Panc1 (cell line): Measurements from ENCODE around the gene CREB1. TPM values are rescaled to one million over a fixed set of nuclear protein-coding genes. Genes with fewer than 3 reads are reported as not detected.

Experiments
- ATAC-seq: fragments of 200-7000 bp; cut with Tn5 transposase; 2 replicates; pipeline ENCODE4 v1.9.1; 2020; ENCODE audit warnings: mild to moderate bottlenecking, moderate library complexity
- BruUV-seq: library from RNA; stranded (reverse); fragments of 400-500 nt; replicated peaks from 2 replicates; lab custom pipeline; 2021; lab: Mats Ljungman, UMichigan
- CTCF ChIA-PET: fragments of 300-600 bp; sonication (Branson Sonifier 250); formaldehyde crosslinking; loops from one replicate; lab custom pipeline; 2022; ENCODE audit warnings: antibody characterized with exemption; lab: Charles Lee
- POLR2A ChIA-PET: fragments of 300-600 bp; sonication (Branson Sonifier 250); formaldehyde crosslinking; loops from one replicate; lab custom pipeline; 2022; ENCODE audit warnings: antibody characterized with exemption; lab: Charles Lee
- DNase-seq: peaks from one replicate; pipeline ENCODE4 v3.0.0-alpha.2; 2010; ENCODE audit warnings: low read depth, low spot score
- H3K27ac ChIP-seq: 2 replicates; pipeline ENCODE4 v1.5.1; 2011; ENCODE audit warnings: mild to moderate bottlenecking, low read length, inconsistent platforms
- H3K27me3 ChIP-seq: fragments of 200-500 bp; sonication (Bioruptor generic); 2 replicates; pipeline ENCODE4 v1.6.0; 2014; ENCODE audit warnings: low read length, inconsistent platforms; ENCODE audit not compliant: control insufficient read depth, insufficient read depth
- H3K36me3 ChIP-seq: fragments of 200-500 bp; sonication (Bioruptor generic); 2 replicates; pipeline ENCODE4 v1.5.1; 2014; ENCODE audit warnings: inconsistent platforms, mild to moderate bottlenecking, low read length, moderate library complexity; ENCODE audit not compliant: control insufficient read depth, insufficient read depth
- H3K4me1 ChIP-seq: 2 replicates; pipeline ENCODE4 v1.5.1; 2011; ENCODE audit warnings: inconsistent platforms, mild to moderate bottlenecking, low read length, moderate library complexity; ENCODE audit not compliant: control insufficient read depth, insufficient read depth
- H3K4me3 ChIP-seq, 2 experiments: 2 replicates each; pipeline ENCODE4 v1.5.1; 2011 to 2012; ENCODE audit warnings: low read depth in 2 of 2, low read length in 2 of 2, mild to moderate bottlenecking in 2 of 2, inconsistent platforms in 1 of 2, moderate library complexity in 1 of 2
- H3K9me3 ChIP-seq: fragments of 200-500 bp; sonication (Bioruptor generic); 2 replicates; pipeline ENCODE4 v1.5.1; 2014; ENCODE audit warnings: low read depth, mild to moderate bottlenecking, inconsistent platforms, low read length, moderate library complexity; ENCODE audit not compliant: control insufficient read depth, insufficient read depth
- POLR2AphosphoS5 ChIP-seq: IDR thresholded peaks from 2 replicates; pipeline ENCODE4 v1.6.1; 2012; ENCODE audit warnings: mild to moderate bottlenecking, low read depth, low read length, moderate library complexity
- SIN3A ChIP-seq: IDR thresholded peaks from 2 replicates; pipeline ENCODE4 v1.6.1; 2012; ENCODE audit warnings: low read depth, mild to moderate bottlenecking, low read length, moderate library complexity, borderline replicate concordance; ENCODE audit not compliant: insufficient read depth
- TCF7L2 ChIP-seq: IDR thresholded peaks from 2 replicates; pipeline ENCODE4 v1.6.1; 2011; ENCODE audit warnings: mild to moderate bottlenecking, low read depth, low read length, inconsistent platforms
- in situ Hi-C: cut with HindIII; loops from 2 replicates; pipeline ENCODE4 v1.10.0; 2016; ENCODE audit warnings: low sequenced_read_pairs, low pct_unique_long_range_greater_than_20kb
- intact Hi-C: fragments of 100-400 bp; cut with micrococcal nuclease; formaldehyde crosslinking; loops from one replicate; pipeline ENCODE4 v1.10.0; 2022; ENCODE audit not compliant: unreplicated experiment
- total RNA-seq: library from RNA; stranded (reverse); gene quantifications from one replicate; pipeline ENCODE4 v1.2.1, GENCODE V29; 2021; ENCODE audit not compliant: unreplicated experiment
- TF ChIP-seq, protein P1 (sequence below), 2 experiments: IDR thresholded peaks; 2 replicates each; pipeline ENCODE4 v1.6.1; 2011 to 2012; ENCODE audit warnings: low read depth in 2 of 2, control low read depth in 1 of 2, low read length in 1 of 2, mild to moderate bottlenecking in 1 of 2, moderate library complexity in 1 of 2; ENCODE audit not compliant: insufficient read depth in 1 of 2
- TF ChIP-seq, protein P2 (sequence below): fragments of 450-650 bp; IDR thresholded peaks from 2 replicates; pipeline ENCODE4 v1.5.1; 2017; ENCODE audit warnings: mild to moderate bottlenecking

The CREB1 gene
- total RNA-seq, 1 experiment from 2014 or later: 31.1 TPM

DNA sequence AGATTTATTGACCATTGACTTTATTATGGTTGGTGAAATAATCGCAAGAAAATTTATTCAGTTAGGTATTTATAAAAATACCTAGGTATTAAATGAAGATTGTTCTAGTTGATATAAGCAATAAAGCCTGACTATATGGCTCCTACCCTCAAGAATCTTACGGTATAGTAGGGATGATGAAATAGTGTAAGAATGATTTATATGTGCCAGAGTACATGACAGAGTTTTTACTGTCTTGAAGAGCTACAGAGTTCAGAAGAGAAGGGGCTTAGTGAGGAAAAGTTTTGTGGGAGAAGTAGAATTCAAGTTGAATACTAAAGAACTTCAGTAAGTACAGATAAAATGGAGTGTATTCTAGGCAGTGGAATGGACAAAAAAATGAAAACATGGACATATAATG is 9.7 kb downstream of the CREB1 start:
- DNase-seq: no peak
- POLR2A ChIA-PET: no interaction called here
- TF ChIP-seq, protein P1, sequence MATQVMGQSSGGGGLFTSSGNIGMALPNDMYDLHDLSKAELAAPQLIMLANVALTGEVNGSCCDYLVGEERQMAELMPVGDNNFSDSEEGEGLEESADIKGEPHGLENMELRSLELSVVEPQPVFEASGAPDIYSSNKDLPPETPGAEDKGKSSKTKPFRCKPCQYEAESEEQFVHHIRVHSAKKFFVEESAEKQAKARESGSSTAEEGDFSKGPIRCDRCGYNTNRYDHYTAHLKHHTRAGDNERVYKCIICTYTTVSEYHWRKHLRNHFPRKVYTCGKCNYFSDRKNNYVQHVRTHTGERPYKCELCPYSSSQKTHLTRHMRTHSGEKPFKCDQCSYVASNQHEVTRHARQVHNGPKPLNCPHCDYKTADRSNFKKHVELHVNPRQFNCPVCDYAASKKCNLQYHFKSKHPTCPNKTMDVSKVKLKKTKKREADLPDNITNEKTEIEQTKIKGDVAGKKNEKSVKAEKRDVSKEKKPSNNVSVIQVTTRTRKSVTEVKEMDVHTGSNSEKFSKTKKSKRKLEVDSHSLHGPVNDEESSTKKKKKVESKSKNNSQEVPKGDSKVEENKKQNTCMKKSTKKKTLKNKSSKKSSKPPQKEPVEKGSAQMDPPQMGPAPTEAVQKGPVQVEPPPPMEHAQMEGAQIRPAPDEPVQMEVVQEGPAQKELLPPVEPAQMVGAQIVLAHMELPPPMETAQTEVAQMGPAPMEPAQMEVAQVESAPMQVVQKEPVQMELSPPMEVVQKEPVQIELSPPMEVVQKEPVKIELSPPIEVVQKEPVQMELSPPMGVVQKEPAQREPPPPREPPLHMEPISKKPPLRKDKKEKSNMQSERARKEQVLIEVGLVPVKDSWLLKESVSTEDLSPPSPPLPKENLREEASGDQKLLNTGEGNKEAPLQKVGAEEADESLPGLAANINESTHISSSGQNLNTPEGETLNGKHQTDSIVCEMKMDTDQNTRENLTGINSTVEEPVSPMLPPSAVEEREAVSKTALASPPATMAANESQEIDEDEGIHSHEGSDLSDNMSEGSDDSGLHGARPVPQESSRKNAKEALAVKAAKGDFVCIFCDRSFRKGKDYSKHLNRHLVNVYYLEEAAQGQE (IDR thresholded peaks at IDR 0.05; ENCODE audit: insufficient read depth in 1 of 2, low read depth in 2 of 2, low read length in 1 of 2): no peak
- no peak for TF ChIP-seq TCF7L2
- no peak for TF ChIP-seq POLR2AphosphoS5
- TF ChIP-seq SIN3A: no peak
- TF ChIP-seq, protein P2, sequence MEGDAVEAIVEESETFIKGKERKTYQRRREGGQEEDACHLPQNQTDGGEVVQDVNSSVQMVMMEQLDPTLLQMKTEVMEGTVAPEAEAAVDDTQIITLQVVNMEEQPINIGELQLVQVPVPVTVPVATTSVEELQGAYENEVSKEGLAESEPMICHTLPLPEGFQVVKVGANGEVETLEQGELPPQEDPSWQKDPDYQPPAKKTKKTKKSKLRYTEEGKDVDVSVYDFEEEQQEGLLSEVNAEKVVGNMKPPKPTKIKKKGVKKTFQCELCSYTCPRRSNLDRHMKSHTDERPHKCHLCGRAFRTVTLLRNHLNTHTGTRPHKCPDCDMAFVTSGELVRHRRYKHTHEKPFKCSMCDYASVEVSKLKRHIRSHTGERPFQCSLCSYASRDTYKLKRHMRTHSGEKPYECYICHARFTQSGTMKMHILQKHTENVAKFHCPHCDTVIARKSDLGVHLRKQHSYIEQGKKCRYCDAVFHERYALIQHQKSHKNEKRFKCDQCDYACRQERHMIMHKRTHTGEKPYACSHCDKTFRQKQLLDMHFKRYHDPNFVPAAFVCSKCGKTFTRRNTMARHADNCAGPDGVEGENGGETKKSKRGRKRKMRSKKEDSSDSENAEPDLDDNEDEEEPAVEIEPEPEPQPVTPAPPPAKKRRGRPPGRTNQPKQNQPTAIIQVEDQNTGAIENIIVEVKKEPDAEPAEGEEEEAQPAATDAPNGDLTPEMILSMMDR: no peak
- CTCF ChIA-PET: interaction anchor here (0.7 kb wide), 1 partner anchor 8 kb away, joined by 3 read pairs; no protein-coding TSS in a partner anchor
- no peaks in the 10 kb centered on the region for H3K4me1 ChIP-seq
- no peak overlapping the region for H3K27ac ChIP-seq
- in situ Hi-C loops: no loop called here
- no peaks in the 10 kb centered on the region for H3K36me3 ChIP-seq
- H3K27me3 ChIP-seq: no peaks in the 10 kb centered on the region
- H3K4me3 ChIP-seq: no peak overlapping the region
- no peak for ATAC-seq
- no TSS peak for BruUV-seq
- H3K9me3 ChIP-seq: no peaks in the 10 kb centered on the region
- intact Hi-C loops: loop anchor here (10.0 kb wide), 1 partner anchor 85 kb away; the partner anchor contains the start of gene METTL21A

DNA sequence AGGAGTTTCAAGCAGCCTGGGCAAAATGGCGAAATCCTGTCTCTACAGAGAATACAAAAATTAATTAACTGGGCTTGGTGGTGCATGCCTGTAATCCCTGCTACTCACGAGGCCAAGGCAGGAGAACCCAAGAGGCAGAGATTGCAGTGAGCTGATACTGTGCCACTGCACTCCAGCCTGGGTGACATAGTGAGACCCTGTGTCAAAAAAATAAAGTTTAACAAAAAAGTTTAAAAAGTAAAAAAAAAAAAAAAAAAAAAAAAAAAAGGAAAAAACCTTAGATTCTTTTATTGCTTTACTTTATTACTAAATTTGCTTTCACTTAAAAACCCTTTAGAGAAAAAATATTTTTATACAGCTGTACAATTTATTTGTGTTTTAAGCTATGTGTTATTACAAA is 10.7 kb downstream of the CREB1 start:
- in situ Hi-C loops (no loop called here), intact Hi-C loops (no loop called here)
- TF ChIP-seq, protein P1 (IDR thresholded peaks at IDR 0.05; ENCODE audit: insufficient read depth in 1 of 2, low read depth in 2 of 2, low read length in 1 of 2): no peak
- TF ChIP-seq POLR2AphosphoS5 (no peak), TCF7L2 (no peak), SIN3A (no peak)
- TF ChIP-seq, protein P2: no peak
- Histone ChIP-seq H3K4me1 (no peaks in the 10 kb centered on the region), H3K9me3 (no peaks in the 10 kb centered on the region), H3K36me3 (no peaks in the 10 kb centered on the region), H3K4me3 (no peak overlapping the region), H3K27ac (no peak overlapping the region), H3K27me3 (no peaks in the 10 kb centered on the region)
- CTCF ChIA-PET: no interaction called here
- POLR2A ChIA-PET: no interaction called here
- no TSS peak for BruUV-seq
- ATAC-seq (no peak), DNase-seq (no peak)
